Stimulated activated CD4-positive, alpha-beta T cell treated with anti-CD3 and anti-CD28 coated beads, Interleukin-4, amount 100 ng/mL, for 48 hours (primary cell): Measurements from ENCODE around the gene WNT4.

ENCODE experiments used
- DNase-seq, 2 donors: peaks; one replicate each; pipeline ENCODE4 v3.0.0-alpha.2; 2020; ENCODE audit warnings: low read depth in 2 of 2

Gene WNT4

DNA sequence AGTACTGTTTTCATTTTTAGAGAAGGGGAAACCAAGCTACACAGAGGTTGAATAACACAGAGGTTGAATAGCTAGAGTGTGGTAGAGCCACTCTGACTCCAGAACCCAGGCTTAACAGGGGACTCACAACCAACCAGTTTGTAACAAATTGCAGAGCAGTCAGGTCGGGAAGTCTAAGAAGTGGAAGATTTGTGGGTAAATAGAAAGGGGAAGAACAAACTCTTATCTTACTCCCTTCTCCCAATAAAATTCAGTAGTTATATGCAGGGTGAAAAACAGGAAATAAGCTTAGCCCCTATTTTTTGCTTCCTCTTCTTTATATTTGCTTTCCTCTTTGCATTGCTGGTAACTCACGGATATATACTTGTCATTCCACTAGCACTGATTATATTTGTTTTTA lies 67.2 kb downstream of the WNT4 start:
- no peak for DNase-seq

DNA sequence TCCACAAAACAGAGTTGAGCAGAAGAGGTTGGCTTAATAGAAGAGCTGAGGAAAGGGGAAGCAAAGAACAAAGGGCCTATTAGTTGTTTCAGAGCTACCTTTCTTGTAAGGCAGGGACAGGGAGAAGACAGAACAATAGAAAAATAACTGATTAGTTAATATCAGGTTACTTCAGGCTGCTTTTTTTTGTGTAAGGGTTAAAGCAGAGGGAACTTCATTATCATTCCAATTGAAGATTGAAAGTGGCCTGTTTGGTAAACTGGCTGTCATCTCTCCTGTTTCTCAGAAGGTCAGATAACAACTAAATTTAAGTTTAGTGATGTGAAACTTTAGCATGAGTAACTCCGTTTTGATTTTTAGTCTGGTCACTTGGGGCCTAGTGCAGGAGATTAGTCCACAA lies 68.1 kb downstream of the WNT4 start:
- DNase-seq, result no peak

DNA sequence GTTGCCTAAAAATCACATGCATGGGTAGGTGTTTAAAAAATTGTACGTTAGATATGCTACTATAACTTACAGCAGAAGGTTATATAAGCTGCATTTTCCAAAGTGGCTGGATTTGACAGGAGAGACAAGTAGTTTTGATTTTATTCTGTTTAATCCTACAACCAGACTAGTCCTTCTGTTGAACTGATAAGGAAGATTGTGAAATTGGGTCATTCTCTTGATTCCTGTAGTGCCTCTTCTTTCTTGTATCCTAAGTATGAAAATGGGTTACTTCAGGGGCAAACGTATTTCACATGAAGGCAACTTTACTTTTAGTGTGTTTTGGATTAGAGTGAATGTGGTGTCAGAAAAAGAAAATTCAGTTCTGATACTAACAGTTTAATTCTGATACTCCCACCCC lies 71.4 kb downstream of the WNT4 start:
- no peak for DNase-seq
